GM19351 (cell line): ENCODE data around the gene RIMS3.
A peak's percentile ranks its signal among the peaks of the same experiment; 100 is the strongest.
"Not testable (repeated sequence)": the region's sequence is repeated elsewhere in the genome, so short reads cannot be mapped to it uniquely, and the experiment has no call there.

Source experiments
- ATAC-seq: cut with Tn5 transposase; IDR thresholded peaks from one replicate; pipeline ENCODE4 v1.9.1; 2021; ENCODE audit warnings: mild to moderate bottlenecking, moderate library complexity; ENCODE audit not compliant: unreplicated experiment

Gene RIMS3

DNA sequence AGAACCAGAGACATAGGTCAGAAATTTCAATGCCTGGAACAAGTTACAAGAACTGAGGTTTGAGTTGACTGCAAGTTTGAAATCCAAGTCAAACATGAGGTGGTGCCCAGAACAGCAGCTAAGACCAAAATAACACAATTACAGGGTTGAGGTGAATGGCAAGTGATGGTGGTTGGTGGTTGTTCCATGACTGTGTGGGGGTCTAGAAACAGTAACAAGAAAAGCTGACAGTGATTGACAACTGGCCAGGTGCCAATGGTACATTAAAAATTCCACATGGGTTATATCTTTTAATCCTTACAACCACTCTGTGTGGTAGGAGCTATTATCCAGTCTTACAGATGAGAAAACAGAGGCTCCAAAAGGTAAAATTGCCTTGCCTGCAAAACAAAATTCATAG lies 32.0 kb downstream of the RIMS3 start:
- ATAC-seq, result no peak

DNA sequence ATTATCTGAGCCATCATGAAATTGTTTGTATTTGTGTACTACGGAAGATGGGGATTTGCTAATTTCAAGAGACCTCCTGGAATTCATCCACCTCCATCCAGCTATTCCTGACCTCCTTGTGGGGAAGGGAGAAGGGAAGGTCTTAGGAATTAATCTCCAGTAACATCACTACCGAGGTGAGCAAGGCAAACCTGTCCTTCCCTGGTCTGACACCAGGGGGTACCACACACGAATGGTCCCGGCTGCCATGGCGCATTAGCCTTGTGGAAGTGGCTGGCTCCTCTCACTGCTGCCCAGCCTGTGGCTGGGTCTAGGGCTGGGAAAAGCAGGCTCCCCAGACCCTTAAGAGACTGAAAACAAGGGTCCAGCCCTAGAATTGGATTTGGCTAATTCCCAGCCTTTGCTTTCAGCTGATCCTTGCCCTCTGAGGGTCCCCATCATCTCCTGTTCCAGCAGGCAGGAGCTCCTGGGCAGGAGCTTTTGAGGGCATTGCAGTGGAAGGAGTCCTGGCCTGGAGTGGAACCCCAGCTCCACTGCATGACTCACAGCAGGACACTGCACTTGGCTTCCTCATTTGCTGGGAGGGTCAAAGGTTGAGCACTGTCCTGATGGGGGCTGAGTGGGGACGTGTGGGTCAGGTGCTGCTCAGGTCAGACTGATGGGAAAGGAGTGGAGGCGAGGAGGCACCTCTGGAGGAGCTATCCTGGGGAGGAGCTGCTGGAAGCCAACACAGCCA lies 34.8 kb downstream of the RIMS3 start:
- no peak for ATAC-seq

DNA sequence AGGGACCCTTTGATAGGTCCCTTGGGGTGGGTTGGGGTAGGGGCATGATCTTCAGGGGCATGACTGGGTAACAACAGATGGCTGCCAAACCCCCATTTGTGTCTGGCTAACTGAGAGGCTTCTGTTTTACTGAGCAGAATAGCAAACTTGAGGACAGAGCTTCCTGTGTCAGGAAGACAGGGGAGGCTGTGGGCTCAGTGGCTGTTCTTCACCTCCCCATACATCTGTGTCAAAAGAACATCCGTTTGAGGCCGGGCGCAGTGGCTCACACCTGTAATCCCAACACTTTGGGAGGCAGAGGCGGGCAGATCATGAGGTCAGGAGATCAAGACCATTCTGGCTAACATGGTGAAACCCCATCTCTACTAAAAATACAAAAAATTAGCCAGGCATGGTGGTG lies 35.9 kb downstream of the RIMS3 start:
- not testable (repeated sequence) for ATAC-seq

DNA sequence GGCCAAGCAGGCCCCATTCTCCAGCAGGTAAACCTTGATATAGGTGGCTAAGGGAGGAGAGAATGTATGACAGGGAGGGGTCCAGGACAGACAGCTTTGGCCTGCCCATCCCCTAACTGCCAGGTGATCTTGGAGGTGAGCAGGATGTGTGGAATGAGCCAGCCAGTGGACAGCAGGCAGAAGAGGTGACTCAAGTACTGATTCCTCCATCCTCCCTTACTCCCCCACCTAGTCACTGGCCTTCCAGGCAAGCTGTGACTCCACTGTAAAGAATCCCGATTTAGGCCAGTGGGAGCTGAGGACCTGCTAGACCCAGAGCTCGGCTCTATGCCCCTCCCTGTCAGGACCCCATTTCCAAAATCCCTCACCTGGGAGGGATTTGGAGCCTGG lies 36.6 kb downstream of the RIMS3 start:
- ATAC-seq, result no peak

DNA sequence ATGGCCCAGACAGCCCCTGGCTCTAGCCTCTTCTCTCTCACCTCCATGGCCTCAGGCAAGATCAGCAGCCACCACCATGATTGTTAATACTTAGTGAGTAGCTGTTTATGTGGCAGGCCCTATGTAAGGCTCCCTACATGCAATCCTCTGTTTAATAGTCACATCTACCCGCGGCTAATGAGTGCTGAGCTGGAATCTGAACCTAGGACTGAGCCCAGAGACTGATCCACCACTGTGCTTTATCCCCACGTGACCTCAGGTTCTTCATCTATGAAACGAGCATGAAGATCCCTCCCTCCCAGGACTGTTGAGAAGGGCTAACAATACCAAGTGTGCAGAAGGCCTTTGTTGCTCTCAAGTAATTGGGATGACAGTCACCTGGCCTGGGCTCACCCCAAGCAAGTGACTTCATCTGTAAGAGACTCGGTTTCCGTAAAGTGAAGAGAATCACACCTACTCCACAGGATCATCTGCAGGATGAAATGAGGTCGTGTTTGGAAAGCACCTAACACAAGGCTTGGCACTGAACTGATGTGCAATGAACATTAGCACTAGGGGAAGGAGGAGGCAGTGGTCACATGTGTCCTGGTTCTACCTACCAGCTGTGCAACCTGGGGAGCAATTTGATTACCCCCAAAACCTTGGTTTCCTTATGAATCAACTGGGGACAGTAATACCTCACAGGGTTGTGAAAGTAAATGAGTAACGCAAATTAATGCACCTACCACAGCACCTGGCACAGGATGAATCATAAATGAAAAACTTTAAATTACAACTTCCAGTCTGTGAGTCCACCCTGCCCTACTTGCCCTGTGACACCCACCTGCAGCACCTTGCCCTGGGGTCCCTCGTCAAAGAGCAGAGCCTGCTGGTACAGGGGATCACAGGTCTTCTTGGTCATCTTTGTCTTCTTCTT lies 37.2 kb downstream of the RIMS3 start:
- ATAC-seq, result peak; percentile 75

DNA sequence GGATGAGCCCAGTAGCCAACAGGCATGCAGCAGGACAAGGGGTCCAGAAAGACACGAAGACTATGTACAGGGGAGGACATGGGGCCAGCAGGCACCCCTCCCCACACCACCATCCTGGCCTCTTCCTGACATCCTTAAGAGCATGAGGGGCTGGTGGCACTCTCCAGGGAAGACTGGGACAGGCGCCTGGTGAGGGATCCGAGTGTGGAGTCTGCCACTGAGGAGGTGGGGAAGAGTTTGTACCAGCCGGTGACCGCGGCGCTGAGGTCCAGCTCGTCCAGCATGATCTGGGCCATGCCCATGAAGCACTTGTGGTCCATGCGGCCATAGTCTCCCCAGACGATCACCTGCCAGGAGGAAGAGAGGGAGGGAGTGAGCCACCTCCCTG lies 39.1 kb downstream of the RIMS3 start:
- no peak for ATAC-seq

DNA sequence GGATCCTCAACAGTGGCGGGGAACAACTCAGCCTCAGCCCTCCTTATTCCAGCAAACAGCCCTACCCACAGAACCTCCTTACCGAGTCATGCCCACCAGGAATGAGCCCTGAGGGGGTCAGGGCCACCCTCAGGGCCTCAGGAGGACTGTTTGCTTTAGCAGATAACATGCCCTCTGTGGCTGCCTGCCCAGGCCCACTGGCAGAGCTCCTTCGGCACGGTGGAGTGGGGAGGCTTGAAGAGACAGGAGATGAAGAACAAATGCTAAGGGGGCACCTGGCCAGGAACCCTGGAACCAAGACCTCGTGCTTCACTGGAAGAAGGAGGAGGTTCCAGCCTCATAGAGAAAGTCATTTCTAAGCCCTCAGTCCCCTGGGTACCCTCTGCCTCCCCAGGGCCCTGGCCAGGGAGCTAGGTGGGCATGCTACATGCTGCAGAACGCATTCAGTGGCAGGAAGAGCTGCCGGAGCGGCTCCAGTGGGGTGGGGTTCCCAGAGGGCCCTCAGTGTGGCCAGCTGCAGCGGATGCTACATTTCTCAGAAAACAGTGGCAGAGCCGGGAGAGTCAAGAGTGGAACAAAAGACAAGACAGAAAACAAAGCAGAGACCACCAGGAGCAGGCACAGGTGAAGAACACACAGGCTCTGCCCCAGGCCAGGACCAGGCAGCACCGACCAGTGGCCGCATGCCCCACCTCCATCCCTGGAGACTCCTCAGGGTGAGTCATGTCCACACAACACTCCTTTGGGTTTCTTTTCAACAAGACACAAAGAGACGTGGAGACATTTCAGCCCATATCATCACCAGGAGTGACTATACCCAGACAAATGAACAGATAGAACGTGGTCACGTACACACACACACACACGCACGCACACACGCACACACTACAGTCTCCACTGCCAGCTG lies 39.8 kb downstream of the RIMS3 start:
- ATAC-seq, result no peak

DNA sequence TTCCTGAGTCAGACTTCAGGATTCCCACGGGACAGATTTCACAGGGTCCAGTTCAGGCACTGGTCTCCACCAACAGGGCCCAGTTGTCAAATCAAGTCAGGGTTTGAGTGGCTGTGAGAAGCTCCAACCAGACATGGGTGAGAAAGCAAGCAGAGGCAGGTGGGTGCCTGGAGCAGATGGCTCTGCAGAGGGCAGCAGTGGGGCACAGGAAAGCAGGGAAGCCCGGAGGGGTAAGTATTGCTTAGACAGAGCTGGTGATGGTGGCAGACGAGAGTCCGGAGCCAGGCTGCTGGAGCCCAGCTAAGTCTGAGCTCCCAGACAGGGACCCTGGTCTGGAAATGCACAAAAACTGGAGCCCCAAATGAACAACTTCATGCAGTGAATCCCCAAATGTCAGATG lies 40.4 kb downstream of the RIMS3 start:
- no peak for ATAC-seq

DNA sequence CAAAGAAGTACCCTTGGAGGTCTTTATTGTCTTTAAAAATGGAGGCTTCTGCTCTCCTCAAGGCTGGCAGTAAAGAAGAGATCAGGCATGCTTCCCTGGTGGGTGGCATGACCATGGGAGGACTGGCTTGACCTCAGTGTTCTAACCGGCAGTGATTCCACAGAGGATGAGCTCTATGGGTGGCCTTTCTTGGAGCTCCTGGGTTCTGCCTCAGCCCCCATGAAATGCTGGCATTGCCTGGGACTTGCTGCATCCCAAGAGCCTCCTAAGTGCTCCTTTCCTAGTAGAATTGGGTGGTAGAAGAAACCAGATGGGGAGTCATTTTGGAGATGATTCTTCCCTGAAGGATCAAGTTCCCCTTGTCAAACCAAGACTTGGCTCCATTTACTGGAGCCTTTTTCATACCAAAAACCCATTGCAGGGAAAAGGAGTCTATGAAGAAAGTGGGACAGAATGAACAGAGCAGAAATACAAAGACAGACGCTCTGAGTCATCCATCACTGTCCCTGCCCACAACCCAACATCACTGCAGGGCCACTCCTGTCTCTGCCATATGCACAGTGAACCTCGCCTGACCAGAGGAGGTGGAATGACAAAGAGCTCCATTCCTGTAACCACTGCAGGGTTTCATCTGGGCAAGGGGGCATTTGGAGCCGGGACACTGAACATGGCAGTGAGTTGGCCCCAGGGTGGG lies 42.4 kb downstream of the RIMS3 start:
- no peak for ATAC-seq

DNA sequence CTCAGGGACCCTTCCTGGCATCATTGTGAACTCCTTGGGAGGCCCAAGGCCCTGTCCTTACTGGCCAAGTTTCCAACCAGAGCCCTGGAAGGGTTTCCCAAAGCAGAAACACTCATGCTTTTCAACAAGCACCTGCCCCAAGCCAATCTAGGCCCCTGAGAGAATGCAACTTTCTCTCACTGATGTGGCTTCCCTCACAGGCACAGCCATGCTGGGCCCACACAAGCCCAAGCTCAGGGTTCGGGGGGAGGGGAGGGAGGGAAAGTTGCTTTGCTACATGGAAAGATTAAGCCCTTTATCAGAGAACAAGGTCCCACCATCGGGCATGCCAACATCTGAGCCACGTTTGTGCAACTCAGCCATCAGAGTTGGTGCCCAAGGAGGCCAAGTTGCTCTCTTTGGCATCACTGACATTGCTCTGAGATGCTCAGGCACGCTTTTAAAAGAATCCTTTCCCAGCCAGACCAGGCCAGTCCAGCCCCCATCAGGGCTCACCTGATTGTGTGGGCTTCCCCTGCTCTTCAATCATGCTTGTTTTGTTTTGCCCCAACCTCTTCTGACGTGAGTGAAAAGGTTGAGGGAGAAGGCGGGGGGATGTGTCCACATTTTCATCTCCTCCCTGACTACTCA lies 43.5 kb downstream of the RIMS3 start:
- ATAC-seq, result no peak

DNA sequence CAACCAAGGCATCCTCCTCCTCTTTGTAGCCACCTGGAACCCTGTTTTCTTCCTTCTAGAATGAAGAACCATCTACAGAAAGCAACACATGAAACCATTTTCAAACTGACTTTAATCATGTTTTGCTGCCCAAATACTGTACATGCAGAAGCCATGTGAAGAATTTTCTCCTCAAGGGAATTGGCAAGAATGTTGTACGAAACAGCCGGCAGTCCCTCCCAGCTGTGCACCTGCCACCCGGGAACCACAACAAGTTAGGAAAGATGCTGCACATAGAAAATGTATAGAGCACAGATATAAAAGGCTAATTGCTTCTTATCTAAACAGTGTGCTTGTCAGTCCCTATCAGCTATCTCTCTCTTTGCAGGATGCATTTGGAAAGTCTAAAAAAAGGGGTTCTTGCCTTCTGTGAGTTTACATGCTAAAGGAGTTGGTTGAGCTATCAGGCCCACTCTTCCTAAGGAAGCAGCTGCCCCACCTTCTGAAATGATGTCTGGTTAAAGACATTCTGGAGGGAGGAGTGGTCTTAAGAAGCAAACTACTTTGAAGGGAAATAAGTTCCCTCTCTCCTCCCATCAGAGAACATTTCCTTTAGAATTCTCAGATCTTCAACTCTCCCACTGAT lies 44.8 kb downstream of the RIMS3 start:
- ATAC-seq, result no peak

DNA sequence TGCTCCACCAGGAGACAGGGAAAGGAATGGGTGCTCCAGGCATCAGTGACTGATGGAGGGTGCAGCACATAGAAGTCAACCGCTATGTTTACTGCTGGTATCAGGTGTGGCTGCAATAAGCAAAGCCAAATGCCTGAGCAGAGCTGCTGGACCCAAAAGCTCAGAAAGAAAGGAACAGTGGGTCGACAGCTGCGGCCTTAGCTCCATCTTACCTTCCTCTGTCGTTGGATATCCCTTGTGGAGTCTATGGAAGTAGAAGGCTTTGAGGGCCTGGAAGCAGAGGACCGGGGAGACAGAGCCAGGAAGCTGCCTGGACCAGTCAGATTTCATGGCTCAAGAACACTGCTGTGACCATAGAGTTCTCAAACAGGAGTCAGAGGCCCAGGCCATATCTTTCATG lies 45.3 kb downstream of the RIMS3 start:
- ATAC-seq, result no peak

DNA sequence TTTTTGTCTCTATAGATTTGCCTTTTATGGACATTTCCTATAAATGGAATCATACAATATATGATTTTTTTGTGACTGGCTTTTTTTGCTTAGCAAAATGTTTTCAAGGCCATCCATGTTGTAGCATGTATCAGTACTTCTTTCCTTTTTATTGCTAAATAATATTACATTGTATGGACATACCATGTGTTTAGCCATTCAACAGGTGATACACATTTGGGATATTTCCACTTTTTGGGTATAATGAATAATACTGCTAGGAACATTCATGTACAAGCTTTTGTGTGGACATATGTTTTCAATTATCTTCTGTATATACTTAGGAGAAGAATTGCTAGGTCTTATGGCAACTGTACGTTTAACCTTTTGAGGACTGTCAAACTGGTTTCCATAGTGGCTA lies 47.4 kb downstream of the RIMS3 start:
- no peak for ATAC-seq

DNA sequence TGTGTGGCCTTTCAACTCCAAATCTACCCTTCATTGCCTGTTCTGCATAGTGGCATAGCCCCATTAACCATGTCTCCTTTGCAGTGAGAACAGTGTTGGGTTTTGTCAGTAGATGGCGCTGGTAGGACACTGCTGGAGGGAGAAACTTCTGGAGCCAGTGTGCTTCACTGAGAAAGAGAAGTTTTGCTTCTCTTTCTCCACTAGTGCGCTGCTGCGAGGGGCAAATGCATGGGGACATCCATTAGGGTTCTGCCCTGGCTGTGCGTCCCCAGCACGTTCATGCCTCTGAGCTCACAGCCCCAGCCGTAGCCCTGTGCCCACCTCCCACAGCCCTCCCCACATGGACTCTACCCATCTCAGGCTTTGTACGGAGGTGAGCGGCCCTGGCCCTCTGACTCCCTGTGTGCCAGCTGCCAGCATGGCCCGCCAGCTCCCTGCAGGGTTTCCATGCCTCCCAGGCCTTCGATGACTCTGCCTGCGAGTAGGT lies 53.1 kb downstream of the RIMS3 start:
- ATAC-seq, result peak; percentile 50

DNA sequence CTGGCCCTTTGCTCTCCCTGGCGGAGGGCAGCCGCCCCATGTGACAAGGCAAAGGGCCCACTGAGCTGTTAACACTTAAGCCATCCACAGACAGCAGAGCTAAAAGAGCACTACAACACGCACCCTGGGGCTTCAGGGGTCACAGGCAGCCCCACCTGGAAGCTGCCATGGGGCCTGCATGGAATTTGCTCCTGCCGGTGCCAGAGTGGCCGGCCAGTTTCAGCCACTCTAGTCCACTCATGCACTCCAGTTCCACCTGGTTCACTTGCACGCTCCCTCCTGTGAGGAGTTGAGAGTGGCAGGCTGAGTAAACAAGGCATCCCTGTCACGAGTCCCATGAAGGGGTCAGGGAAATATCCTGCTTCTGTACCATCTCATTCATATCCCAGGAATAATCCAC lies 55.3 kb downstream of the RIMS3 start:
- no peak for ATAC-seq

DNA sequence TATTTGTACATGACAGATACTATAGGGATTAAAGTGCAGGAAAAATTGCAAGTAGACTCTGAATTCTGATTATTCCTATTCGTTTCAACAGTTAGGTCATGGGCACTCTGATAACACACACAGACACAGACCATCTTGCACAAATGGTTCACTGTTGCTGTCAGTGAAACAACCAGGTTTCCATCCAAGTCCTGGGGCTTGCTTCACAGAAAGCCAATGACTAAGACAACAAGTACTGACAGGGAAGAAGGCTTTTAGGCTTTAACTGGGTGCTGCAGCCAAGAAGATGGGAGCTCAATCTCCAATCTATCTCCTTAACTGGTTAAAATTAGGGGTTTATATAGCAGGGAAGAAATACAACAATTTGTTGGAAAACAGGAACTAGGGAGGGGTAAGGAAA lies 57.6 kb downstream of the RIMS3 start:
- no peak for ATAC-seq

DNA sequence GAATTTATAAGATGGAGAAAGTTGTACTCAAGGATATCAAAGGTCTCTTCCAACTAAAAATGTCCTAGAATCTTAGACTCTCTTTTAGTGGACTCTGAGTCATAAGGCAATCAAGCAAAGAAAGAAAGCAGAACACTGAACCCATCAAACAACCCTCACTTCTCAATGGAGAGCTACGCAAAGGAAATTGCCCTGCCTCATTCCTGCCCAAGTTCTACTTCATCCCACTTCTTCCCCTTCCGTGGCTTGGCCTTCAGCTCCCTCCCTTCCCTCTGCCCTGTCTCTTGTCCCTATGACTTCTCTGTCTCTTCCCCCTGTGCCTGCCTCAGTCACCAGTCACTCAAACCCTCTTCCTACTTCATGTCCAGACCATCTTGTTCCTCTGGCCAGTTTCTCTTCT lies 58.5 kb downstream of the RIMS3 start:
- no peak for ATAC-seq

DNA sequence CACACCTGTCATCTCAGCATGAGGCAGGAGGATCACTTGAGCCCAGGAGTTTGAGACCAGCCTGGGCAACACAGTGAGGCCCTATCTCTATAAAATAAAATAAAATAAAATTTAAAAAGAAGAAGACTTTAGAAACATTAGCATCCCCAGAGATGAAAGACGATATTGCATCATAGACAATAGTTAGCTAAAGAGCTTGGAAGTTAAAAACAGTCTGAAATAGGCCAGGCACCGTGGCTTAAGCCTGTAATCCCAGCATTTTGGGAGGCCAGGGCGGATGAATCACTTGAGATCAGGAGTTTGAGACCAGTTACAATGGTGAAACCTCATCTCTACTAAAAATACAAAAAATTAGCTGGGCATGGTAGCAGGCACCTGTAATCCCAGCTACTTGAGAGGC lies 59.3 kb downstream of the RIMS3 start:
- ATAC-seq, result no peak

DNA sequence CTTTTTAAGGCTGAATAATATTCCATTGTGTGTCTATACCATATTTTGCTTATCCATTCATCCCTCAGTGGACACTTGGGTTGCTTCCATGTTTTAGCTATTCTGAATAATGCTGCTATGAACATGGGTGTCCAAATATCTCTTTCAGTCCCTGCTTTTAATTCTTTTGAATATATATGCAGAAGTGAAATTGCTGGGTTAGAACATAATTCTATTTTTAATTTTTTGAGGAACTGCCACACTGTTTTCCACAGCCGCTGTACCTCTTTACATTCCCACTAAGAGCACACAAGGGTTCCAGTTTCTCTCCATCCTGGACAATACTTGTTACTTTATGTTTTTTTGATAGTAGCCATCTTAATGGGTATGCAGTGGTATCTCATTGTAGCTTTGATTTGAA lies 65.6 kb downstream of the RIMS3 start:
- no peak for ATAC-seq

DNA sequence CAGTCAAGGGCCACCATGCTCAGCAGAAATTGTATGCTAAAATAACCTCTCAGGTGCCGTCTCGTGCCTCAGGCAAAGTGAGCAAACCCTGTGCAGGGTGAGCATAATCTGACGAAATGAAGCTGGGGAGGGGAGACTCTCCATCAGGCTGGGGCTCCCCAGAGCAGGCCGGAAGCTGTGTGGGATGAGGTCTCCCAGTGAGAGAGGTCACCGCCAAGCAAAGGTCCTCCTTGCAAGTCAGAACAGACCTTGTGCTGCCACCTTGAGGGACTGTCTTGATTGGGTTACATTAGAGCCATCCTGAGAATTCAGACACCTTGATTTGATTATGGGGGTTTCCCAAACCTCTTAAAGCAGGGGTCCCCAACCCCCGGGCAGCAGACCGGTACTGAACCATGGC lies 69.9 kb downstream of the RIMS3 start:
- no peak for ATAC-seq
